A549 (cell line): ENCODE results near the gene NUDT14. TPM values are rescaled to one million over a fixed set of nuclear protein-coding genes. Genes with fewer than 3 reads are reported as not detected.

Experiments
- ATAC-seq, 2 experiments: fragments of 200-7000 bp in 1 of 2; fragments of >200 bp in 1 of 2; cut with Nextera tagmentation in 1 of 2; cut with Tn5 transposase in 1 of 2; 3 replicates each; pipeline versions ENCODE4 v1.8.0 to v1.9.1; 2018 to 2020; ENCODE audit warnings: mild to moderate bottlenecking in 1 of 2, moderate library complexity in 1 of 2
- CTCF ChIA-PET: fragments of 300-600 bp; sonication (Branson Sonifier 250); formaldehyde crosslinking; extraction: SDS; loops from one replicate; lab custom pipeline; 2021; ENCODE audit warnings: antibody characterized with exemption, inconsistent platforms; lab: Yijun Ruan, JAX
- POLR2A ChIA-PET: fragments of 350-600 bp; formaldehyde crosslinking; extraction: SDS; loops from one replicate; lab custom pipeline; 2021; ENCODE audit warnings: antibody characterized with exemption, inconsistent platforms; lab: Yijun Ruan, JAX
- DNase-seq, 2 experiments: peaks; one replicate each; pipeline versions ENCODE4 v3.0.0 to v3.0.0-alpha.2; 2011 to 2016; ENCODE audit warnings: low read depth in 1 of 2, low spot score in 1 of 2
- FAIRE-seq: peaks from 2 replicates; lab custom pipeline; 2011; peaks lifted over from hg19 to GRCh38; lab: Jason Lieb, UNC
- H3K27ac ChIP-seq, 2 experiments: fragments of >200 bp; sonication (Bioruptor Twin); formaldehyde crosslinking; 3 replicates each; pipeline ENCODE4 v1.5.1; 2016 to 2017
- H3K4me1 ChIP-seq: fragments of >200 bp; sonication (Bioruptor Twin); formaldehyde crosslinking; 3 replicates; pipeline ENCODE4 v1.6.1; 2016
- H3K4me2 ChIP-seq: fragments of >200 bp; sonication (Bioruptor Twin); formaldehyde crosslinking; 3 replicates; pipeline ENCODE4 v1.6.1; 2016
- H3K4me3 ChIP-seq: fragments of >200 bp; sonication (Bioruptor Twin); formaldehyde crosslinking; 3 replicates; pipeline ENCODE4 v1.5.1; 2016
- H3K9me3 ChIP-seq: fragments of >200 bp; sonication (Bioruptor Twin); formaldehyde crosslinking; 3 replicates; pipeline ENCODE4 v1.6.1; 2016
- BHLHE40 ChIP-seq: IDR thresholded peaks from 2 replicates; pipeline ENCODE4 v1.6.1; 2012; ENCODE audit warnings: low read depth, low read length, inconsistent platforms
- CBX2 ChIP-seq: fragments of 200-600 bp; sonication (generic); IDR thresholded peaks from 2 replicates; pipeline ENCODE4 v1.6.1; 2016; ENCODE audit warnings: low read depth, mild to moderate bottlenecking, borderline replicate concordance
- E2F6 ChIP-seq: IDR thresholded peaks from 2 replicates; pipeline ENCODE4 v1.6.1; 2012; ENCODE audit warnings: low read depth, borderline replicate concordance
- EHF ChIP-seq: fragments of 250-450 bp; sonication (Bioruptor Pico); IDR thresholded peaks from 2 replicates; pipeline ENCODE4 v1.5.0; 2020; ENCODE audit warnings: mild to moderate bottlenecking
- EP300 ChIP-seq, 2 experiments: fragments of >200 bp; sonication (Bioruptor Twin); formaldehyde crosslinking; IDR thresholded peaks; 2 replicates in 1 of 2; 3 replicates in 1 of 2; pipeline ENCODE4 v1.6.1; 2016 to 2017
- ESRRA ChIP-seq: fragments of 150-350 bp; IDR thresholded peaks from 2 replicates; pipeline ENCODE4 v1.6.1; 2014; ENCODE audit warnings: mild to moderate bottlenecking, low read length, borderline replicate concordance
- FOSB ChIP-seq: fragments of 250-450 bp; sonication (Bioruptor Pico); IDR thresholded peaks from 2 replicates; pipeline ENCODE4 v1.5.0; 2020; ENCODE audit warnings: mild to moderate bottlenecking, moderate library complexity
- GATA3 ChIP-seq: IDR thresholded peaks from 2 replicates; pipeline ENCODE4 v1.6.1; 2012; ENCODE audit warnings: borderline replicate concordance
- HEYL ChIP-seq: fragments of 250-450 bp; sonication (Bioruptor Pico); IDR thresholded peaks from 2 replicates; pipeline ENCODE4 v1.8.0; 2021; ENCODE audit warnings: mild to moderate bottlenecking, moderate library complexity
- HOXA7 ChIP-seq: fragments of 250-450 bp; sonication (Bioruptor Pico); IDR thresholded peaks from 2 replicates; pipeline ENCODE4 v1.5.0; 2020; ENCODE audit warnings: mild to moderate bottlenecking, moderate library complexity
- HOXB13 ChIP-seq: fragments of 250-450 bp; sonication (Bioruptor Pico); IDR thresholded peaks from 2 replicates; pipeline ENCODE4 v1.5.0; 2020; ENCODE audit warnings: low read depth, mild to moderate bottlenecking, moderate library complexity
- KDM5A ChIP-seq: fragments of 200-600 bp; sonication (generic); IDR thresholded peaks from 2 replicates; pipeline ENCODE4 v1.6.1; 2016; ENCODE audit warnings: antibody characterized with exemption, mild to moderate bottlenecking
- MAZ ChIP-seq: fragments of 150-350 bp; IDR thresholded peaks from 2 replicates; pipeline ENCODE4 v1.6.1; 2014; ENCODE audit warnings: antibody characterized with exemption, low read depth, low read length, borderline replicate concordance
- POLR2AphosphoS2 ChIP-seq: conservative IDR thresholded peaks from 2 replicates; pipeline ENCODE4 v1.6.1; 2012; ENCODE audit warnings: low read length, improper control_type of control experiment, inconsistent platforms
- RAD21 ChIP-seq, 2 experiments: fragments of >200 bp in 1 of 2; sonication (Bioruptor Twin) in 1 of 2; formaldehyde crosslinking in 1 of 2; IDR thresholded peaks in 1 of 2; conservative IDR thresholded peaks in 1 of 2; 2 replicates in 1 of 2; 3 replicates in 1 of 2; pipeline ENCODE4 v1.6.1; 2012 to 2018; ENCODE audit warnings: inconsistent platforms in 1 of 2
- RCOR1 ChIP-seq: fragments of 150-350 bp; IDR thresholded peaks from 2 replicates; pipeline ENCODE4 v1.6.1; 2014; ENCODE audit warnings: antibody characterized with exemption, low read length, low read depth
- SMC3 ChIP-seq: fragments of >200 bp; sonication (Bioruptor Twin); formaldehyde crosslinking; IDR thresholded peaks from 3 replicates; pipeline ENCODE4 v1.6.1; 2018; ENCODE audit warnings: inconsistent platforms
- SREBF2 ChIP-seq: fragments of 450-650 bp; IDR thresholded peaks from 2 replicates; pipeline ENCODE4 v1.6.1; 2014; ENCODE audit warnings: mild to moderate bottlenecking, moderate library complexity
- TFCP2L1 ChIP-seq: fragments of 250-450 bp; sonication (Bioruptor Pico); IDR thresholded peaks from 2 replicates; pipeline ENCODE4 v1.5.0; 2021; ENCODE audit warnings: mild to moderate bottlenecking
- TP53 ChIP-seq: fragments of 250-450 bp; sonication (Bioruptor Pico); IDR thresholded peaks from 2 replicates; pipeline ENCODE4 v1.5.0; 2021; ENCODE audit warnings: mild to moderate bottlenecking, moderate library complexity
- ZC3H11A ChIP-seq: fragments of 450-650 bp; IDR thresholded peaks from 2 replicates; pipeline ENCODE4 v1.6.1; 2014; ENCODE audit warnings: antibody characterized with exemption, mild to moderate bottlenecking
- ZNF302 ChIP-seq: fragments of 250-450 bp; sonication (Bioruptor Pico); IDR thresholded peaks from 2 replicates; pipeline ENCODE4 v1.9.0; 2021; ENCODE audit warnings: inconsistent platforms, mild to moderate bottlenecking, moderate library complexity
- WGBS: methylation state at CpG from one replicate; pipeline ENCODE4 v1.1.6; 2017; ENCODE audit errors: missing lambda C conversion rate; 5-methylcytosine and 5-hydroxymethylcytosine counted together
- polyA plus RNA-seq, 4 experiments: library from polyadenylated mRNA; depleted of rRNA in 3 of 4; stranded (reverse); fragments of >200 nt; fragmentation: RNase III in 1 of 4; extraction: RNeasy Plus Mini Kit Qiagen cat#74134 plus additional on column Dnase treatment in 1 of 4; gene quantifications; 2 replicates in 3 of 4; 3 replicates in 1 of 4; pipeline ENCODE4 v1.2.3, GENCODE V29; 2011 to 2017
- TF ChIP-seq, protein P1 (sequence below): IDR thresholded peaks from 2 replicates; pipeline ENCODE4 v1.6.1; 2012
- TF ChIP-seq, protein P2 (sequence below): fragments of 200-600 bp; sonication (generic); IDR thresholded peaks from 2 replicates; pipeline ENCODE4 v1.6.1; 2016; ENCODE audit warnings: antibody characterized with exemption, mild to moderate bottlenecking, moderate library complexity
- TF ChIP-seq, protein P3 (sequence below): fragments of 150-350 bp; IDR thresholded peaks from 2 replicates; pipeline ENCODE4 v1.6.1; 2014; ENCODE audit warnings: low read depth, mild to moderate bottlenecking, low read length

The NUDT14 gene
- polyA plus RNA-seq, 2 of the 4 experiments (the other 2 are of a cell fraction), result 12.6 to 30.7 TPM

DNA sequence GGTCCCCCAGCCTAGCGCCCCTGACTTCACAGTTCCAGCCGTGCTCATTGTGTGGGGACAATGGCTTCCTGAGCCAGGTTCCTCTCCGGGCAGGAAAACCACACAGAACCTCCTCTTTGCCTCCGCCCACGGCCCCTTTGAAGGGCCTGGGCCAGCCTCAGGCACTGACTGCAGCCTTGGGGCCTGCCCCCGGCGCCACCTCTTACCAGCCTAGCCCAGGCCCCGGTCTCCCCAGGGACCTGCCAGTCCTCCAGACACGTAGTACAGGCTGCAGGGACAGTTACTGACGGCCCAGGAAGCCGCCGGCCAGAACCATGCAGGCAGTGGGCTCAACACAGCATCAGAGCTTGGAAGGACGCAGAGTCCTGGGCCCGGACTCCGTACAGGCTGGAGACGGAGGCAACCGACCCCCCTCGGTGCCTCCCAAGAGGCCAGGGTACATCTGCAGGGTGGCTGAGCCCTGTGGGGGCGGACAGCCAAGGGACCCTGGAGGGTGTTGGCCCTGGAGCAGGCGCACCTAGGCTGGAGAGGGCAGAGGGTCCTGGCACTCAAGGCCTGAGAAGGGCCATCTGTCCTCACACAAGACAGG lies 20.9 kb upstream of the NUDT14 start:
- Histone ChIP-seq H3K9me3 (no peaks in the 10 kb centered on the region), H3K4me1 (peaks cover 43% of the 10 kb centered on the region), H3K4me3 (no peak overlapping the region), H3K27ac (no peak overlapping the region), H3K4me2 (no peak overlapping the region)
- CTCF ChIA-PET, result interaction anchor here (0.6 to 4.8 kb wide), 16 partner anchors 11 to 326 kb away, joined by 3 to 25 read pairs (median 4); no protein-coding TSS in a partner anchor
- DNase-seq, result no peak
- TF ChIP-seq EHF (CRISPR knock-in tag), result no peak
- TF ChIP-seq TFCP2L1 (CRISPR knock-in tag), result no peak
- TF ChIP-seq BHLHE40, result no peak
- TF ChIP-seq TP53 (CRISPR knock-in tag), result no peak
- no peak for TF ChIP-seq HEYL (CRISPR knock-in tag)
- TF ChIP-seq CBX2, result no peak
- no peak for TF ChIP-seq SMC3
- no peak for TF ChIP-seq HOXB13 (CRISPR knock-in tag)
- no peak for TF ChIP-seq EP300 (IDR thresholded peaks at IDR 0.05)
- TF ChIP-seq RAD21 (conservative IDR thresholded peaks at IDR 0.05 in 1 of 2, IDR thresholded peaks at IDR 0.05 in 1 of 2), result no peak
- no peak for TF ChIP-seq GATA3
- TF ChIP-seq E2F6, result no peak
- TF ChIP-seq, protein P1, sequence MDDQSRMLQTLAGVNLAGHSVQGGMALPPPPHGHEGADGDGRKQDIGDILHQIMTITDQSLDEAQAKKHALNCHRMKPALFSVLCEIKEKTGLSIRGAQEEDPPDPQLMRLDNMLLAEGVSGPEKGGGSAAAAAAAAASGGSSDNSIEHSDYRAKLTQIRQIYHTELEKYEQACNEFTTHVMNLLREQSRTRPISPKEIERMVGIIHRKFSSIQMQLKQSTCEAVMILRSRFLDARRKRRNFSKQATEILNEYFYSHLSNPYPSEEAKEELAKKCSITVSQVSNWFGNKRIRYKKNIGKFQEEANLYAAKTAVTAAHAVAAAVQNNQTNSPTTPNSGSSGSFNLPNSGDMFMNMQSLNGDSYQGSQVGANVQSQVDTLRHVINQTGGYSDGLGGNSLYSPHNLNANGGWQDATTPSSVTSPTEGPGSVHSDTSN, result no peak
- no peak for TF ChIP-seq ZC3H11A
- no peak for TF ChIP-seq RCOR1
- no peak for TF ChIP-seq ZNF302 (CRISPR knock-in tag)
- ATAC-seq, result peak in 1 of 2 experiments; percentile 1; a peak in 3 of 6 replicates
- POLR2A ChIA-PET, result no interaction called here
- WGBS, result 88% methylated on average over 14 of the region's 20 CpGs
- no peak for FAIRE-seq

DNA sequence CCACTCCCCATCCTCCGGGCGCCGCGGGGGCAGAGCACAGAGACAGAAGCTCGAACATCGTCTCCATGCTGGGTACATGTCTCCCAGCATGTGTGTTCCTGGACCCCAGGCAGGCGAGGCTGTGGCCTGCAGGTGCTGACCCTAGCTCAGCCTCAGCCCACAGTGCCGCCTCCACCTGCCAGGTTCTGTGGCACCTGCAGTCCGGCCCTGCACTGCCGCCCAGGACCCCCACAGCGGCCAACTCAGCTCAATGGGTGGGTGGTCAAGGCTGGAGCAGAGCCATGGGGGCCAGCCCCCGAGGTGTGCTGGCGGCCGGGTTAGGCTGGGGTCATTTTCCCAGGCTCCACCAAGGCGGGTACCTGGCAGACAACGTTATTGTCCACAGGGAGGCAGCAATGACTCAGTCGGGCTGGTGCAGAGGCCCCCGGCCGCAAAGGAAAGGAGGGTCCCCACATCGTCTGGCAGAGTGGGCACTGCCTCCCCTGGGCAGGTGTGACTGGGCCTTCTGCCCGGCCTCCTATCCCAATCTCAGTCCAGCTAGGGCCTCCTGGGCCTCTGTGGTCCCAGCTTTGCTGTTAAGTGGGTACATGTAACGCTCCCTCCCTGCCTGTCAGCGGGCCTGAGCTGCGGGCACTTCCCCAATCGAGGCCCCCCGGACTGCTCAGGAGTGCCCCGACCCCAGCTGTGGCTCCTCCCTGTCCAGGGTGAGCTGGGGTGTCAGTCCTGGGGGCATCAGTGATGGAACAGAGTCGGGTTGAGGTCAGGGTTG lies 20.2 kb upstream of the NUDT14 start:
- DNase-seq (no peak), ATAC-seq (no peak), FAIRE-seq (no peak)
- WGBS, result 77% methylated on average over 14 of the region's 28 CpGs
- CTCF ChIA-PET, result interaction anchor here (0.6 to 4.8 kb wide), 20 partner anchors 11 to 327 kb away, joined by 3 to 25 read pairs (median 4); no protein-coding TSS in a partner anchor
- no peaks in the 10 kb centered on the region for H3K9me3 ChIP-seq
- H3K4me2 ChIP-seq, result no peak overlapping the region
- peaks cover 39% of the 10 kb centered on the region for H3K4me1 ChIP-seq
- TF ChIP-seq ZC3H11A (no peak), HOXA7 (no peak), RAD21 (conservative IDR thresholded peaks at IDR 0.05 in 1 of 2, IDR thresholded peaks at IDR 0.05 in 1 of 2) (peak; percentile 17 to 37; a peak in 3 of 5 replicates), SMC3 (0 out of 3 replicates have a peak, but pooled peaks have one; percentile 27)
- H3K27ac ChIP-seq, result no peak overlapping the region
- no peak overlapping the region for H3K4me3 ChIP-seq
- POLR2A ChIA-PET, result no interaction called here

DNA sequence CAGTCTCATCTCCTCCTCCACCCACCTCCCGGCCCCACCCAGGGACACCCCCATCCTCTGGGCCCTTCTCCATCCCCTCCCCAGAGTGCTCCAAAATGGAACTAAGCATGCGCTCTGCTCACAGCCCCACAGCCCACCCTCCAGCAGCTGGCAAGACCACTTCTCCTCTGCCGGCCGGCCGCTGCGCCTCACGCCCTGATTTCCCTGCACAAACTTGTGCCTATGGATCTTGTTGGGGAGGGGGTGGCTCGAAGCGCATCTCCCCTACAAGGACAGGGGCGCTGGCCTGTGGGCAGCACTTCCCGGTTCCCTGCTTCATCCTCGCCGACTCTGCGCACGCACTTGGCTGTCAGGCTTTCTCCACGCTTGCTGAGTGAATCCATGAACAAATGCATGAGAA lies 19.5 kb upstream of the NUDT14 start:
- Histone ChIP-seq H3K4me2 (no peak overlapping the region), H3K27ac (no peak overlapping the region), H3K9me3 (no peaks in the 10 kb centered on the region), H3K4me3 (no peak overlapping the region), H3K4me1 (peaks cover 34% of the 10 kb centered on the region)
- 93% methylated on average over 15 of the region's 16 CpGs for WGBS
- CTCF ChIA-PET, result interaction anchor here (0.6 to 4.8 kb wide), 10 partner anchors 10 to 151 kb away, joined by 3 to 25 read pairs (median 6); no protein-coding TSS in a partner anchor
- FAIRE-seq, result no peak
- POLR2A ChIA-PET, result no interaction called here
- ATAC-seq, result no peak
- DNase-seq, result no peak
- TF ChIP-seq MAZ (no peak), KDM5A (no peak), POLR2AphosphoS2 (no peak), SREBF2 (no peak), ESRRA (no peak), FOSB (CRISPR knock-in tag) (no peak), TFCP2L1 (CRISPR knock-in tag) (no peak)
- TF ChIP-seq, protein P1, result no peak
- TF ChIP-seq, protein P2, sequence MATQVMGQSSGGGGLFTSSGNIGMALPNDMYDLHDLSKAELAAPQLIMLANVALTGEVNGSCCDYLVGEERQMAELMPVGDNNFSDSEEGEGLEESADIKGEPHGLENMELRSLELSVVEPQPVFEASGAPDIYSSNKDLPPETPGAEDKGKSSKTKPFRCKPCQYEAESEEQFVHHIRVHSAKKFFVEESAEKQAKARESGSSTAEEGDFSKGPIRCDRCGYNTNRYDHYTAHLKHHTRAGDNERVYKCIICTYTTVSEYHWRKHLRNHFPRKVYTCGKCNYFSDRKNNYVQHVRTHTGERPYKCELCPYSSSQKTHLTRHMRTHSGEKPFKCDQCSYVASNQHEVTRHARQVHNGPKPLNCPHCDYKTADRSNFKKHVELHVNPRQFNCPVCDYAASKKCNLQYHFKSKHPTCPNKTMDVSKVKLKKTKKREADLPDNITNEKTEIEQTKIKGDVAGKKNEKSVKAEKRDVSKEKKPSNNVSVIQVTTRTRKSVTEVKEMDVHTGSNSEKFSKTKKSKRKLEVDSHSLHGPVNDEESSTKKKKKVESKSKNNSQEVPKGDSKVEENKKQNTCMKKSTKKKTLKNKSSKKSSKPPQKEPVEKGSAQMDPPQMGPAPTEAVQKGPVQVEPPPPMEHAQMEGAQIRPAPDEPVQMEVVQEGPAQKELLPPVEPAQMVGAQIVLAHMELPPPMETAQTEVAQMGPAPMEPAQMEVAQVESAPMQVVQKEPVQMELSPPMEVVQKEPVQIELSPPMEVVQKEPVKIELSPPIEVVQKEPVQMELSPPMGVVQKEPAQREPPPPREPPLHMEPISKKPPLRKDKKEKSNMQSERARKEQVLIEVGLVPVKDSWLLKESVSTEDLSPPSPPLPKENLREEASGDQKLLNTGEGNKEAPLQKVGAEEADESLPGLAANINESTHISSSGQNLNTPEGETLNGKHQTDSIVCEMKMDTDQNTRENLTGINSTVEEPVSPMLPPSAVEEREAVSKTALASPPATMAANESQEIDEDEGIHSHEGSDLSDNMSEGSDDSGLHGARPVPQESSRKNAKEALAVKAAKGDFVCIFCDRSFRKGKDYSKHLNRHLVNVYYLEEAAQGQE, result no peak
- TF ChIP-seq, protein P3, sequence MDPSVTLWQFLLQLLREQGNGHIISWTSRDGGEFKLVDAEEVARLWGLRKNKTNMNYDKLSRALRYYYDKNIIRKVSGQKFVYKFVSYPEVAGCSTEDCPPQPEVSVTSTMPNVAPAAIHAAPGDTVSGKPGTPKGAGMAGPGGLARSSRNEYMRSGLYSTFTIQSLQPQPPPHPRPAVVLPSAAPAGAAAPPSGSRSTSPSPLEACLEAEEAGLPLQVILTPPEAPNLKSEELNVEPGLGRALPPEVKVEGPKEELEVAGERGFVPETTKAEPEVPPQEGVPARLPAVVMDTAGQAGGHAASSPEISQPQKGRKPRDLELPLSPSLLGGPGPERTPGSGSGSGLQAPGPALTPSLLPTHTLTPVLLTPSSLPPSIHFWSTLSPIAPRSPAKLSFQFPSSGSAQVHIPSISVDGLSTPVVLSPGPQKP, result no peak
